Motor neuron (in vitro differentiated cells): Measurements from ENCODE around the gene CIRBP. TPM values are rescaled to one million over a fixed set of nuclear protein-coding genes. Genes with fewer than 3 reads are reported as not detected.
"Not testable (repeated sequence)": the region's sequence is repeated elsewhere in the genome, so short reads cannot be mapped to it uniquely, and the experiment has no call there.

Source experiments
- ATAC-seq, 8 experiments: fragments of 200-7000 bp; cut with Tn5 transposase; replicated peaks in 6 of 8; 2 replicates each; pipeline ENCODE4 v1.8.0; 2021; ENCODE audit warnings: mild to moderate bottlenecking in 8 of 8, moderate library complexity in 8 of 8
- H3K27ac ChIP-seq, 2 donors: fragments of 250-450 bp; sonication (Bioruptor Pico); 2 replicates each; pipeline ENCODE4 v1.9.0; 2021; ENCODE audit warnings: antibody characterized with exemption in 2 of 2, mild to moderate bottlenecking in 2 of 2, moderate library complexity in 1 of 2
- H3K4me1 ChIP-seq, 2 donors: fragments of 250-450 bp; sonication (Bioruptor Pico); replicated peaks in 1 of 2; 2 replicates each; pipeline ENCODE4 v1.6.1; 2021; ENCODE audit warnings: antibody characterized with exemption in 2 of 2, mild to moderate bottlenecking in 2 of 2, moderate library complexity in 1 of 2
- H3K4me3 ChIP-seq, 5 donors: fragments of 250-450 bp; sonication (Bioruptor Pico); 2 replicates each; pipeline ENCODE4 v1.9.0; 2021; ENCODE audit warnings: antibody characterized with exemption in 5 of 5, mild to moderate bottlenecking in 5 of 5, moderate library complexity in 4 of 5
- WGBS, 10 experiments: fragments of 450-650 bp; shearing (Covaris generic); methylation state at CpG; one replicate each; pipeline ENCODE4 v1.0.0; 2022; 5-methylcytosine and 5-hydroxymethylcytosine counted together
- in situ Hi-C, 9 experiments: fragments of 400-800 bp; cut with MboI; loops; one replicate each; pipeline ENCODE4 v1.15.0; 2021; ENCODE audit warnings: low sequenced_read_pairs in 9 of 9, low pct_unique_long_range_greater_than_20kb in 2 of 9; ENCODE audit not compliant: unreplicated experiment in 9 of 9
- total RNA-seq, 8 experiments: library from RNA; unstranded; fragments of 300-600 nt; gene quantifications; 2 replicates each; pipeline versions ENCODE4 v1.2.3 to v1.2.4, GENCODE V29; 2022

Gene CIRBP
- total RNA-seq, 8 experiments from 2014 or later, result 354 to 1,038 (median 830) TPM

DNA sequence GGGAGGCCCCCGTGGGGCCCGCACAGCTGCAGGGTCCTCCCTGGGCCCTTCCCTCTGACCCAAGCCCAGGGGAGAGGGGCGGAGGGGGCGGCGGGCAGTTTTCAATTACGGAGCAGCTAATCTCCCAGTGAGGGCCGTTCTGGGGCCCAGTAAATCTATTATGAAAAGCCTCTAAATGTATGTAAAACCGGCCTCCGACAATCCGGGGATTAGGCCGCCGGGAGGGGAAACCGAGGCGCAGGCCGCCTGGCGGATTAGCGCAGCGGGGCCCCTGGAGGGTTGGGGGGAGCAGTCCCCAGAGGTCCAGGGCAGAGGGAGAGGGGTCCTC is 41.7 kb downstream of the CIRBP start:
- Histone ChIP-seq H3K4me3 (no peak overlapping the region), H3K4me1 (peaks cover 0 to 15% of the 10 kb centered on the region in 2 donors), H3K27ac (no peak overlapping the region)
- in situ Hi-C loops, result no loop called here
- WGBS, 10 experiments, result 20% methylated on average over 1 of the region's 18 CpGs; no CpG with 5 or more reads in 9 of the 10 experiments
- ATAC-seq, result no peak

DNA sequence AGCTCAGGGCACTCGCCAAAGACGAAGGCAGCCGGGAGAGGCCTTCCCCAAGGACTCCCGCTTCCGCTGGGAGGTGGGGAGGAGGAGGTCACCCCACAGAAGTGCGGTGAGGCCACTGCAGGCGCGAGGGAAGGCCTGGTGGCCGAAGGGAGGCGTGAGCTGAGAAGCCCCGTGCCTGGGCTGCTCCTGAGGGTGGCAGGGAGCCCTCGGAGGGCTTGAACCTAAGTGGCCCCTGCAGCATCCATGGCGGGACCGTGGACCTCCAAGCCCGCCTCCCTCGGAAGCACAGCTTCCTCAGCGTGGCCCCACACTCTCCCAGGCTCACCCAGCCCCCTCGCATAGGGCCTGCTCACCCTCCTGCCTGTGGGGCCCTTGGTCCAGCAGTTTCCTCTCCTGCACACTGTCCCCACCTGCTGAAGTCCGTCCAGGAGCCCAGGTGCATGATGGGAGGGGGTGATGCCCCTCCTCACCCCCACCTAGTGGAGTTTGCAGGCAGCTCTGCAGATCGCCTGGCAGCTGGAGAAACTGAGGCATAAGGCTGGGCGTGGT is 42.5 kb downstream of the CIRBP start:
- Histone ChIP-seq H3K4me3 (no peak overlapping the region), H3K27ac (no peak overlapping the region), H3K4me1 (peaks cover 0 to 20% of the 10 kb centered on the region in 2 donors)
- in situ Hi-C loops, result no loop called here
- no peak for ATAC-seq
- WGBS, 10 experiments, result 20 to 92% (median 82%) methylated on average over 1 to 7 of the region's 21 CpGs; no CpG with 5 or more reads in 6 of the 10 experiments

DNA sequence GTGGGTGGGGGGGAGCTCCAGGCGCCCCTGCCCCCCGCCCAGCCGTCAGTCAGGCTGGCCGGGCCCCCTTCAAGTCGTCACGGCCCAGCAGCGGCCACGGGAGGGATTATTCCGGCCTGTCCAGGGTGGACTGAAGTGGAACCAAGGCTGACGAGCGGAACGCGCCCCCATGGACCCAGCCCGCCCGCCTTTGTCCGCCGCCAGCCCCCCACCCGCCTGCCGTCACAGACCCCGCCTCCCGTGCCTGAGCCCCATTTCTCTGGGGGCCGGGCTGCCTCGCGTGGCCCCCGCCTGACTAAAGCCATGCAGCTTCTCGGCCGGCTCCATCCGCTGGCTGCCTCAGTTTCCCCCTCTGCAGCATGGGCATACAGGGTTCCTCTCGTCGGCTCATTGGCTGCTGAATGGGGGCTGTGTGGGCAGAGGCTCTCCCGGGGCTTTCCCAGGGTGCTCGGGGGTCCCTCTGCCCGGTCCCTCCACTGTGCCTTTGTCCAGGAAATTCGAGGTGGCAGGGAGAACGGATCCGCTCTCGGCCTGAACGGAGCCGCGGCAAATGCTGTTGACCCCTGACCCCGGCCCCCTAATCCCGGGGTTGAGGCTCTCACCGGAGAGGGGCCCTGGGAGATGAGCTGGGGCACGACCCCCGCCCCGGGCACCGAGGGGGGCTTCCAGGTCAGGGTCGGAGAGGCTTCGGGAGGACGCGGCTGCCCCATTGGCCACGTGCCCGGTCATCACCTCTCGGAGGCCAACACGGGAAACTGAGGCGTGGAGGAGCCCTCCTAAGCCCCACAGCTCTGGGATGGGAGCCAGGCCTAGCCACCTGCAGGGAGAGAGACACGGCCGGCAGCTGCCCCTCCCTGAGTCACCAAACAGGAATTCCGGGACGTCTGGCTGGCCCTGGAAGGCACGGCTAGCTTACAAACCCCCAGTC is 43.9 kb downstream of the CIRBP start:
- H3K4me1 ChIP-seq, result peaks cover 0 to 20% of the 10 kb centered on the region in 2 donors
- no peak overlapping the region for H3K27ac ChIP-seq
- ATAC-seq, result peak in 1 of 8 experiments; percentile 4
- H3K4me3 ChIP-seq, result no peak overlapping the region
- in situ Hi-C loops, result no loop called here
- 83 to 100% (median 87%) methylated on average over 1 to 7 of the region's 61 CpGs; no CpG with 5 or more reads in 7 of the 10 experiments for WGBS, 10 experiments

GRCh38 chr19:1313695-1314613 is 44.8 kb downstream of the CIRBP start:
- 30 to 100% (median 70%) methylated on average over 1 to 14 of the region's 32 CpGs; no CpG with 5 or more reads in 1 of the 10 experiments for WGBS, 10 experiments
- in situ Hi-C loops, result no loop called here
- Histone ChIP-seq H3K4me1 (peaks cover 7 to 29% of the 10 kb centered on the region in 2 donors), H3K4me3 (no peak overlapping the region), H3K27ac (no peak overlapping the region)
- peak in 3 of 8 experiments; percentile 5 to 26 (median 10) for ATAC-seq

GRCh38 chr19:1315470-1316166 is 46.5 kb downstream of the CIRBP start:
- ATAC-seq, result peak; percentile 57 to 90 (median 62)
- Histone ChIP-seq H3K4me1 (peaks cover 15 to 35% of the 10 kb centered on the region in 2 donors), H3K4me3 (peak overlapping the region in 3 of 5 donors; percentile 11 to 17 (median 17)), H3K27ac (no peak overlapping the region)
- in situ Hi-C loops, result no loop called here
- WGBS, 10 experiments, result 51% methylated on average over 18 of the region's 58 CpGs; no CpG with 5 or more reads in 9 of the 10 experiments

DNA sequence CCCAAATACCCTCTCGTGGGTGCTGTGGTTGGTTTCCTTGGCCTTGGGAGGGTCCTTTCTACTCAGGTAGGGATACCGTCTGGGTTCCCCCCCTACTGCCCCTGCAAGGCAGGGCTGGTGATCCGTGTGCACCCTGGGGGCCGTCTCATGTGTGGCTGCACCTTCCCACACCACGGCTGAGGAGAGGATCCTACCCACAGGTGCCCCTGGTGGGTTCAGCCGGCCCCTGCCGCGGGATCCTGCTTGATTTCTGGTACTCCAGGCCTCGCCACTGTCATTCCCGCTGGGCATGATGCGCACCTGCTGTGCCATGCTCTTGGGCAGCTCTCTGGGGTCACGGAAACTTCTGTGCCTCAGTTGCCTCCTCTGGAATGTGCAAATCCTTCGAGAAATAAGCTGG is 47.3 kb downstream of the CIRBP start:
- in situ Hi-C loops, result no loop called here
- ATAC-seq, result no peak
- 0 to 100% (median 66%) methylated on average over 1 to 6 of the region's 13 CpGs; no CpG with 5 or more reads in 4 of the 10 experiments for WGBS, 10 experiments
- Histone ChIP-seq H3K4me1 (peaks cover 15 to 35% of the 10 kb centered on the region in 2 donors), H3K27ac (no peak overlapping the region), H3K4me3 (no peak overlapping the region)

- no peak for ATAC-seq
- H3K4me1 ChIP-seq, result peaks cover 15 to 33% of the 10 kb centered on the region in 2 donors
- 49 to 88% (median 73%) methylated on average over 2 to 12 of the region's 17 CpGs; no CpG with 5 or more reads in 1 of the 10 experiments for WGBS, 10 experiments
- no peak overlapping the region for H3K27ac ChIP-seq
- no peak overlapping the region for H3K4me3 ChIP-seq
- in situ Hi-C loops, result no loop called here
These were observed 48.3 kb downstream of the CIRBP start for GRCh38 chr19:1317274-1318003.

DNA sequence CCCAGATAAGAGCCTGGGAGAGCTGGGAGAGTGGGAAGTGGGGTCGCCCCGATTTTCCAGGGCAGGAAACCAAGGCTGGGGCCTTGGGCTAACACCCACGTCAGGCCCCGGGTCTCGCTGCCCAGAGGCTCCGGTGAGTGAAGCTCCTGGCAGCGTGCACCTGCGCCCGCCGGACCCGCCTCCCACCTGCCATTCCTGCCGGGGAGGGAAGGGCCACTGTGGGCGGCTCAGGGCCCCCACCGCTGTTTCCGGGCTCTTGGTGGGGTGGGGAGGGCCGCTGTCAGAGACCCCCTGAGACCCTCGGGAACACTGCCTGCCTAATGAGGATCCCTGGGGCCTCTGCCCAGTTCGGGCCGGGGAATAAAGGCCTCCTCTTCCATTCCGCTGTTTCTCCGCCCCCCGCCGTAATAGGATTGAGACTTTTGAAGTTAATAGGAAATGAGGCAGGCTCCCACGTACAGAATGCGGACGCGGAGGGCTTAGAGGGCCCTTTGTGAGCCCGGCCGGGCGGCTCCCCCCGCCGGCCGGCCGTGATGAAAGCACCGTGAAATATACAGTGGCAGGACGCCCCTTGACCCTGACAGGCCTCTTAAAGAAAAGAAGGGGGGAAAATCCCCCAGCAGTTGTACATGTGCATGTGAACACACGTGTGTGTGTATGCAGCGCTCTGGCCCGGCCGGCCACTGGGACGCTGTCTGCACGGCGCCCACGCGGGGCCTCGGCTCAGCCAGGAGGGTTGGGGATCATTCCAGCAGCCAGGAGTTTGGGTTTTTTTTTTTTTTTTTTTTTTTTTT is 49.7 kb downstream of the CIRBP start:
- in situ Hi-C loops, result no loop called here
- WGBS, 10 experiments, result 5 to 28% (median 13%) methylated on average over 2 to 15 of the region's 46 CpGs; no CpG with 5 or more reads in 5 of the 10 experiments
- H3K27ac ChIP-seq, result peak overlapping the region; percentile 36 to 78
- H3K4me1 ChIP-seq, result peaks cover 21 to 36% of the 10 kb centered on the region in 2 donors
- peak overlapping the region in 2 of 5 donors; percentile 3 to 4 for H3K4me3 ChIP-seq
- ATAC-seq, result peak in 5 of 8 experiments; percentile 65 to 83 (median 77)

GRCh38 chr19:1320282-1320650 is 51.1 kb downstream of the CIRBP start:
- H3K27ac ChIP-seq, H3K4me3 ChIP-seq, ATAC-seq, in situ Hi-C loops: not testable (repeated sequence)
- H3K4me1 ChIP-seq, result peaks cover 27 to 40% of the 10 kb centered on the region in 2 donors
- WGBS, 10 experiments, result 43 to 100% (median 80%) methylated on average over 1 to 2 of the region's 3 CpGs; no CpG with 5 or more reads in 6 of the 10 experiments

- no peak overlapping the region for H3K27ac ChIP-seq
- peaks cover 31 to 37% of the 10 kb centered on the region in 2 donors for H3K4me1 ChIP-seq
- H3K4me3 ChIP-seq, result no peak overlapping the region
- in situ Hi-C loops, result no loop called here
- no CpG with 5 or more reads among the region's 9 CpGs for WGBS, 10 experiments
- ATAC-seq, result no peak
These were observed 52.4 kb downstream of the CIRBP start for GRCh38 chr19:1321539-1321938.
